GM19438 (cell line): ENCODE measurements around the gene TMPRSS11F.
"Not testable (repeated sequence)": the region's sequence is repeated elsewhere in the genome, so short reads cannot be mapped to it uniquely, and the experiment has no call there.

Experiments
- ATAC-seq: cut with Tn5 transposase; IDR thresholded peaks from one replicate; pipeline ENCODE4 v1.9.1; 2021; ENCODE audit warnings: low read depth; ENCODE audit not compliant: unreplicated experiment

The TMPRSS11F gene

GRCh38 chr4:68129793-68130192 is at the start of gene TMPRSS11F:
TSS of gene TMPRSS11F (minus strand) at chr4:68129869. CDS start at chr4:68129820, 49 bp downstream.
- no peak for ATAC-seq

GRCh38 chr4:68176904-68177303 is 47.2 kb upstream of the TMPRSS11F start:
- ATAC-seq: no peak

GRCh38 chr4:68176500-68176899 is 46.8 kb upstream of the TMPRSS11F start:
- ATAC-seq: no peak

GRCh38 chr4:68175562-68176155 is 46.0 kb upstream of the TMPRSS11F start:
- no peak for ATAC-seq

- ATAC-seq: not testable (repeated sequence)
Observed at GRCh38 chr4:68174389-68174788, 44.7 kb upstream of the TMPRSS11F start.

GRCh38 chr4:68172147-68172546 is 42.5 kb upstream of the TMPRSS11F start:
- ATAC-seq: not testable (repeated sequence)

- ATAC-seq: no peak
Observed at GRCh38 chr4:68167706-68168105, 38.0 kb upstream of the TMPRSS11F start.

GRCh38 chr4:68167166-68167565 is 37.5 kb upstream of the TMPRSS11F start:
- ATAC-seq: no peak

GRCh38 chr4:68163754-68164153 is 34.1 kb upstream of the TMPRSS11F start:
- no peak for ATAC-seq

- ATAC-seq: no peak
Observed at GRCh38 chr4:68162196-68162595, 32.5 kb upstream of the TMPRSS11F start.

GRCh38 chr4:68152411-68152810 is 22.7 kb upstream of the TMPRSS11F start:
- ATAC-seq: no peak

GRCh38 chr4:68148800-68149685 is 19.4 kb upstream of the TMPRSS11F start:
- ATAC-seq: no peak

GRCh38 chr4:68147079-68147478 is 17.4 kb upstream of the TMPRSS11F start:
- no peak for ATAC-seq

- ATAC-seq: no peak
Observed at GRCh38 chr4:68145261-68145660, 15.6 kb upstream of the TMPRSS11F start.

- no peak for ATAC-seq
Observed at GRCh38 chr4:68141852-68142251, 12.2 kb upstream of the TMPRSS11F start.

GRCh38 chr4:68132342-68132741 is 2.7 kb upstream of the TMPRSS11F start:
- ATAC-seq: no peak

- ATAC-seq: no peak
Observed at GRCh38 chr4:68124262-68124661, 5.4 kb downstream of the TMPRSS11F start.

GRCh38 chr4:68123525-68123924 is 6.1 kb downstream of the TMPRSS11F start:
- no peak for ATAC-seq

GRCh38 chr4:68119921-68120320 is 9.7 kb downstream of the TMPRSS11F start:
- no peak for ATAC-seq

GRCh38 chr4:68110441-68110840 is 19.2 kb downstream of the TMPRSS11F start:
- no peak for ATAC-seq

GRCh38 chr4:68109868-68110267 is 19.8 kb downstream of the TMPRSS11F start:
- ATAC-seq: no peak

- ATAC-seq: no peak
Observed at GRCh38 chr4:68082758-68083157, 46.9 kb downstream of the TMPRSS11F start.
